SK-N-SH treated with all-trans-retinoic acid at 6 μM for 48 hours (cell line): ENCODE results near the gene DGKH.

Source experiments
- ARNTL ChIP-seq: fragments of 450-650 bp; formaldehyde crosslinking; IDR thresholded peaks from 2 replicates; pipeline ENCODE4 v1.5.0; 2020; ENCODE audit warnings: low read depth, mild to moderate bottlenecking, moderate library complexity, borderline replicate concordance
- CSDC2 ChIP-seq: fragments of 250-450 bp; sonication (Bioruptor Pico); IDR thresholded peaks from 2 replicates; pipeline ENCODE4 v1.5.0; 2020; ENCODE audit warnings: mild to moderate bottlenecking, moderate library complexity
- ESRRG ChIP-seq: fragments of 250-450 bp; sonication (Bioruptor Pico); IDR thresholded peaks from 2 replicates; pipeline ENCODE4 v1.6.1; 2021; ENCODE audit warnings: mild to moderate bottlenecking
- GLIS3 ChIP-seq: fragments of 250-450 bp; sonication (Bioruptor Pico); IDR thresholded peaks from 2 replicates; pipeline ENCODE4 v1.5.0; 2020; ENCODE audit warnings: mild to moderate bottlenecking, moderate library complexity
- OSR1 ChIP-seq: fragments of 250-450 bp; sonication (Bioruptor Pico); IDR thresholded peaks from 2 replicates; pipeline ENCODE4 v1.8.0; 2022; ENCODE audit warnings: moderate library complexity, mild to moderate bottlenecking, inconsistent platforms
- PPARA ChIP-seq: fragments of 250-450 bp; sonication (Bioruptor Pico); IDR thresholded peaks from 2 replicates; pipeline ENCODE4 v1.5.0; 2020; ENCODE audit warnings: mild to moderate bottlenecking, borderline replicate concordance
- SNAI2 ChIP-seq: fragments of 250-450 bp; sonication (Bioruptor Pico); IDR thresholded peaks from 2 replicates; pipeline ENCODE4 v1.5.0; 2020; ENCODE audit warnings: mild to moderate bottlenecking, moderate library complexity
- TCF4 ChIP-seq: fragments of 250-450 bp; sonication (Bioruptor Pico); IDR thresholded peaks from 2 replicates; pipeline ENCODE4 v1.8.0; 2021; ENCODE audit warnings: mild to moderate bottlenecking, moderate library complexity, borderline replicate concordance
- ZFP3 ChIP-seq: fragments of 250-450 bp; sonication (Bioruptor Pico); IDR thresholded peaks from 2 replicates; pipeline ENCODE4 v1.5.0; 2020; ENCODE audit warnings: mild to moderate bottlenecking, moderate library complexity
- ZFP30 ChIP-seq: fragments of 450-650 bp; formaldehyde crosslinking; IDR thresholded peaks from 2 replicates; pipeline ENCODE4 v1.5.0; 2022; ENCODE audit warnings: mild to moderate bottlenecking, moderate library complexity
- ZNF70 ChIP-seq: fragments of 450-650 bp; formaldehyde crosslinking; IDR thresholded peaks from 2 replicates; pipeline ENCODE4 v1.5.0; 2020; ENCODE audit warnings: mild to moderate bottlenecking, moderate library complexity
- TF ChIP-seq, protein P1 (sequence below): fragments of 250-450 bp; sonication (Bioruptor Pico); IDR thresholded peaks from 2 replicates; pipeline ENCODE4 v1.8.0; 2020; ENCODE audit warnings: mild to moderate bottlenecking, moderate library complexity, borderline replicate concordance

DNA sequence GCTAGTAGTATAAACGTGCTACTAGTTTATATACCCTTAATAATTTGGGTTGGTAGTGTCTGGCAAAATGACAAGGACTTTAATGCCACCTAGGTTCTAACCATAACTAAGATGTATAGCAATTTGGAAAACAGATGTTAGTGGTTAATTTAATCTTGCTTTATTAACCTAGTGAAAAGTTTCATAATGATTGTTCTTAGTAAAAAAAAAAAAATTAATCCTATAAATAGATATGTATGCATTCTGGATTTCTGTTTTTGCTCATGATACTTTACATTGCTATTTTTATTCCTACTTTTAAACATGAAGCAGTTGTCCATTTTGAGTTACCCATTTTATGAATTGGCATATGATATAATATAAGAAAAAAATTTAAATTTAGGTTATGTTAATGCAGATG is 36.3 kb downstream of the DGKH start:
- TF ChIP-seq TCF4 (CRISPR knock-in tag) (no peak), ZFP3 (CRISPR knock-in tag) (no peak), PPARA (CRISPR knock-in tag) (no peak), ZNF70 (no peak), OSR1 (no peak), SNAI2 (CRISPR knock-in tag) (no peak), ZFP30 (CRISPR knock-in tag) (no peak), ARNTL (CRISPR knock-in tag) (no peak), GLIS3 (CRISPR knock-in tag) (no peak), CSDC2 (CRISPR knock-in tag) (no peak), ESRRG (CRISPR knock-in tag) (no peak)
- TF ChIP-seq, protein P1, sequence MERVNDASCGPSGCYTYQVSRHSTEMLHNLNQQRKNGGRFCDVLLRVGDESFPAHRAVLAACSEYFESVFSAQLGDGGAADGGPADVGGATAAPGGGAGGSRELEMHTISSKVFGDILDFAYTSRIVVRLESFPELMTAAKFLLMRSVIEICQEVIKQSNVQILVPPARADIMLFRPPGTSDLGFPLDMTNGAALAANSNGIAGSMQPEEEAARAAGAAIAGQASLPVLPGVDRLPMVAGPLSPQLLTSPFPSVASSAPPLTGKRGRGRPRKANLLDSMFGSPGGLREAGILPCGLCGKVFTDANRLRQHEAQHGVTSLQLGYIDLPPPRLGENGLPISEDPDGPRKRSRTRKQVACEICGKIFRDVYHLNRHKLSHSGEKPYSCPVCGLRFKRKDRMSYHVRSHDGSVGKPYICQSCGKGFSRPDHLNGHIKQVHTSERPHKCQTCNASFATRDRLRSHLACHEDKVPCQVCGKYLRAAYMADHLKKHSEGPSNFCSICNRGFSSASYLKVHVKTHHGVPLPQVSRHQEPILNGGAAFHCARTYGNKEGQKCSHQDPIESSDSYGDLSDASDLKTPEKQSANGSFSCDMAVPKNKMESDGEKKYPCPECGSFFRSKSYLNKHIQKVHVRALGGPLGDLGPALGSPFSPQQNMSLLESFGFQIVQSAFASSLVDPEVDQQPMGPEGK (CRISPR knock-in tag): no peak
